HEK293 (cell line): ENCODE data around the gene KCNJ15.

Experiments used
- BCL11A ChIP-seq: fragments of 450-650 bp; formaldehyde crosslinking; IDR thresholded peaks from 2 replicates; pipeline ENCODE4 v1.5.1; 2016; ENCODE audit warnings: low read depth, missing biosample characterization, missing genetic modification characterization
- GLI4 ChIP-seq: fragments of 450-650 bp; formaldehyde crosslinking; IDR thresholded peaks from 2 replicates; pipeline ENCODE4 v1.5.1; 2016; ENCODE audit warnings: missing biosample characterization, missing genetic modification characterization
- KLF10 ChIP-seq: fragments of 450-650 bp; IDR thresholded peaks from 2 replicates; pipeline ENCODE4 v1.5.1; 2018; ENCODE audit warnings: missing biosample characterization, mild to moderate bottlenecking, missing genetic modification characterization
- MEIS1 ChIP-seq: sonication (generic); formaldehyde crosslinking; IDR thresholded peaks from 2 replicates; pipeline ENCODE4 v1.8.1; 2022; ENCODE audit warnings: missing genetic modification reagents, mild to moderate bottlenecking, borderline replicate concordance
- TRIM28 ChIP-seq: IDR thresholded peaks from 2 replicates; pipeline ENCODE4 v1.6.1; 2011; ENCODE audit warnings: low read length, control low read depth, borderline replicate concordance
- ZBTB48 ChIP-seq: fragments of 450-650 bp; formaldehyde crosslinking; IDR thresholded peaks from 2 replicates; pipeline ENCODE4 v1.5.1; 2016; ENCODE audit warnings: missing biosample characterization, missing genetic modification characterization
- ZBTB8A ChIP-seq: fragments of 450-650 bp; formaldehyde crosslinking; IDR thresholded peaks from 2 replicates; pipeline ENCODE4 v1.5.1; 2016; ENCODE audit warnings: missing biosample characterization, missing genetic modification characterization
- ZNF10 ChIP-seq: fragments of 450-650 bp; formaldehyde crosslinking; IDR thresholded peaks from 2 replicates; pipeline ENCODE4 v1.5.1; 2017; ENCODE audit warnings: missing biosample characterization, missing genetic modification characterization
- ZNF114 ChIP-seq: fragments of 450-650 bp; formaldehyde crosslinking; IDR thresholded peaks from 2 replicates; pipeline ENCODE4 v1.5.0; 2017; ENCODE audit warnings: missing biosample characterization, missing genetic modification characterization
- ZNF132 ChIP-seq: fragments of 450-650 bp; formaldehyde crosslinking; IDR thresholded peaks from 2 replicates; pipeline ENCODE4 v1.5.1; 2017; ENCODE audit warnings: missing biosample characterization, missing genetic modification characterization, borderline replicate concordance
- ZNF2 ChIP-seq: fragments of 450-650 bp; formaldehyde crosslinking; IDR thresholded peaks from 2 replicates; pipeline ENCODE4 v1.5.1; 2016; ENCODE audit warnings: missing biosample characterization, missing genetic modification characterization
- ZNF473 ChIP-seq: fragments of 450-650 bp; formaldehyde crosslinking; IDR thresholded peaks from 2 replicates; pipeline ENCODE4 v1.5.1; 2017; ENCODE audit warnings: missing biosample characterization, missing genetic modification characterization
- ZNF514 ChIP-seq: fragments of 450-650 bp; formaldehyde crosslinking; IDR thresholded peaks from 2 replicates; pipeline ENCODE4 v1.5.1; 2016; ENCODE audit warnings: missing biosample characterization, missing genetic modification characterization
- ZNF529 ChIP-seq: fragments of 450-650 bp; formaldehyde crosslinking; IDR thresholded peaks from 2 replicates; pipeline ENCODE4 v1.5.1; 2017; ENCODE audit warnings: missing genetic modification characterization, missing biosample characterization; ENCODE audit not compliant: insufficient replicate concordance
- ZNF555 ChIP-seq: fragments of 450-650 bp; formaldehyde crosslinking; conservative IDR thresholded peaks from 2 replicates; pipeline ENCODE4 v1.5.1; 2017; ENCODE audit warnings: missing biosample characterization, mild to moderate bottlenecking, missing genetic modification characterization, inconsistent platforms
- ZNF558 ChIP-seq: fragments of 450-650 bp; formaldehyde crosslinking; IDR thresholded peaks from 2 replicates; pipeline ENCODE4 v1.5.1; 2016; ENCODE audit warnings: missing biosample characterization, missing genetic modification characterization
- ZNF621 ChIP-seq: fragments of 450-650 bp; formaldehyde crosslinking; IDR thresholded peaks from 2 replicates; pipeline ENCODE4 v1.5.1; 2017; ENCODE audit warnings: missing biosample characterization, missing genetic modification characterization
- ZNF623 ChIP-seq: fragments of 450-650 bp; formaldehyde crosslinking; IDR thresholded peaks from 2 replicates; pipeline ENCODE4 v1.5.1; 2016; ENCODE audit warnings: missing biosample characterization, missing genetic modification characterization
- ZNF645 ChIP-seq: fragments of 450-650 bp; formaldehyde crosslinking; IDR thresholded peaks from 2 replicates; pipeline ENCODE4; 2016; ENCODE audit warnings: missing biosample characterization, missing genetic modification characterization
- ZNF76 ChIP-seq: fragments of 450-650 bp; formaldehyde crosslinking; IDR thresholded peaks from 2 replicates; pipeline ENCODE4; 2016; ENCODE audit warnings: low read depth, missing biosample characterization, missing genetic modification characterization, borderline replicate concordance
- ZNF768 ChIP-seq: fragments of 450-650 bp; formaldehyde crosslinking; IDR thresholded peaks from 2 replicates; pipeline ENCODE4 v1.5.1; 2018; ENCODE audit warnings: missing biosample characterization, mild to moderate bottlenecking, missing genetic modification characterization
- ZNF791 ChIP-seq: fragments of 450-650 bp; formaldehyde crosslinking; IDR thresholded peaks from 2 replicates; pipeline ENCODE4 v1.5.1; 2016; ENCODE audit warnings: missing biosample characterization, missing genetic modification characterization
- ZSCAN16 ChIP-seq: fragments of 450-650 bp; formaldehyde crosslinking; IDR thresholded peaks from 2 replicates; pipeline ENCODE4 v1.5.1; 2016; ENCODE audit warnings: missing biosample characterization, missing genetic modification characterization
- TF ChIP-seq, protein P1 (sequence below): fragments of 450-650 bp; formaldehyde crosslinking; IDR thresholded peaks from 2 replicates; pipeline ENCODE4 v1.5.1; 2016; ENCODE audit warnings: missing biosample characterization, missing genetic modification characterization, borderline replicate concordance
- TF ChIP-seq, protein P2 (sequence below): fragments of 450-650 bp; formaldehyde crosslinking; IDR thresholded peaks from 2 replicates; pipeline ENCODE4 v1.5.1; 2016; ENCODE audit warnings: missing biosample characterization, missing genetic modification characterization
- TF ChIP-seq, protein P3 (sequence below): fragments of 450-650 bp; formaldehyde crosslinking; IDR thresholded peaks from 2 replicates; pipeline ENCODE4 v1.5.1; 2016; ENCODE audit warnings: missing biosample characterization, missing genetic modification characterization
- TF ChIP-seq, protein P4 (sequence below): fragments of 450-650 bp; formaldehyde crosslinking; IDR thresholded peaks from 2 replicates; pipeline ENCODE4 v1.5.1; 2016; ENCODE audit warnings: missing biosample characterization, missing genetic modification characterization

Gene KCNJ15

GRCh38 chr21:38349111-38349746 is 92.4 kb downstream of the KCNJ15 start (continued):
- TF ChIP-seq, protein P1, sequence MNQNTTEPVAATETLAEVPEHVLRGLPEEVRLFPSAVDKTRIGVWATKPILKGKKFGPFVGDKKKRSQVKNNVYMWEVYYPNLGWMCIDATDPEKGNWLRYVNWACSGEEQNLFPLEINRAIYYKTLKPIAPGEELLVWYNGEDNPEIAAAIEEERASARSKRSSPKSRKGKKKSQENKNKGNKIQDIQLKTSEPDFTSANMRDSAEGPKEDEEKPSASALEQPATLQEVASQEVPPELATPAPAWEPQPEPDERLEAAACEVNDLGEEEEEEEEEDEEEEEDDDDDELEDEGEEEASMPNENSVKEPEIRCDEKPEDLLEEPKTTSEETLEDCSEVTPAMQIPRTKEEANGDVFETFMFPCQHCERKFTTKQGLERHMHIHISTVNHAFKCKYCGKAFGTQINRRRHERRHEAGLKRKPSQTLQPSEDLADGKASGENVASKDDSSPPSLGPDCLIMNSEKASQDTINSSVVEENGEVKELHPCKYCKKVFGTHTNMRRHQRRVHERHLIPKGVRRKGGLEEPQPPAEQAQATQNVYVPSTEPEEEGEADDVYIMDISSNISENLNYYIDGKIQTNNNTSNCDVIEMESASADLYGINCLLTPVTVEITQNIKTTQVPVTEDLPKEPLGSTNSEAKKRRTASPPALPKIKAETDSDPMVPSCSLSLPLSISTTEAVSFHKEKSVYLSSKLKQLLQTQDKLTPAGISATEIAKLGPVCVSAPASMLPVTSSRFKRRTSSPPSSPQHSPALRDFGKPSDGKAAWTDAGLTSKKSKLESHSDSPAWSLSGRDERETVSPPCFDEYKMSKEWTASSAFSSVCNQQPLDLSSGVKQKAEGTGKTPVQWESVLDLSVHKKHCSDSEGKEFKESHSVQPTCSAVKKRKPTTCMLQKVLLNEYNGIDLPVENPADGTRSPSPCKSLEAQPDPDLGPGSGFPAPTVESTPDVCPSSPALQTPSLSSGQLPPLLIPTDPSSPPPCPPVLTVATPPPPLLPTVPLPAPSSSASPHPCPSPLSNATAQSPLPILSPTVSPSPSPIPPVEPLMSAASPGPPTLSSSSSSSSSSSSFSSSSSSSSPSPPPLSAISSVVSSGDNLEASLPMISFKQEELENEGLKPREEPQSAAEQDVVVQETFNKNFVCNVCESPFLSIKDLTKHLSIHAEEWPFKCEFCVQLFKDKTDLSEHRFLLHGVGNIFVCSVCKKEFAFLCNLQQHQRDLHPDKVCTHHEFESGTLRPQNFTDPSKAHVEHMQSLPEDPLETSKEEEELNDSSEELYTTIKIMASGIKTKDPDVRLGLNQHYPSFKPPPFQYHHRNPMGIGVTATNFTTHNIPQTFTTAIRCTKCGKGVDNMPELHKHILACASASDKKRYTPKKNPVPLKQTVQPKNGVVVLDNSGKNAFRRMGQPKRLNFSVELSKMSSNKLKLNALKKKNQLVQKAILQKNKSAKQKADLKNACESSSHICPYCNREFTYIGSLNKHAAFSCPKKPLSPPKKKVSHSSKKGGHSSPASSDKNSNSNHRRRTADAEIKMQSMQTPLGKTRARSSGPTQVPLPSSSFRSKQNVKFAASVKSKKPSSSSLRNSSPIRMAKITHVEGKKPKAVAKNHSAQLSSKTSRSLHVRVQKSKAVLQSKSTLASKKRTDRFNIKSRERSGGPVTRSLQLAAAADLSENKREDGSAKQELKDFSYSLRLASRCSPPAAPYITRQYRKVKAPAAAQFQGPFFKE = no peak
- TF ChIP-seq ZSCAN16 (tag by site-specific recombination) (no peak), KLF10 (tag by site-specific recombination) (0 out of 2 replicates have a peak, but pooled peaks have one; percentile 38), ZNF555 (tag by site-specific recombination) (no peak; the same call in 1 of the 2 replicates), ZNF623 (no peak), ZNF621 (tag by site-specific recombination) (no peak), ZNF558 (tag by site-specific recombination) (no peak), ZBTB8A (tag by site-specific recombination) (no peak), ZNF529 (peak; percentile 49), TRIM28 (no peak), ZNF473 (tag by site-specific recombination) (no peak), ZNF132 (tag by site-specific recombination) (no peak), ZNF10 (tag by site-specific recombination) (peak; percentile 57), ZBTB48 (peak; percentile 49; the same call in 1 of the 2 replicates), MEIS1 (CRISPR knock-in tag) (no peak), ZNF114 (tag by site-specific recombination) (no peak), ZNF645 (no peak), ZNF2 (no peak), GLI4 (tag by site-specific recombination) (no peak), ZNF76 (tag by site-specific recombination) (no peak), ZNF791 (tag by site-specific recombination) (no peak), BCL11A (tag by site-specific recombination) (peak; percentile 89), ZNF514 (tag by site-specific recombination) (no peak), ZNF768 (no peak)
- TF ChIP-seq, protein P2, sequence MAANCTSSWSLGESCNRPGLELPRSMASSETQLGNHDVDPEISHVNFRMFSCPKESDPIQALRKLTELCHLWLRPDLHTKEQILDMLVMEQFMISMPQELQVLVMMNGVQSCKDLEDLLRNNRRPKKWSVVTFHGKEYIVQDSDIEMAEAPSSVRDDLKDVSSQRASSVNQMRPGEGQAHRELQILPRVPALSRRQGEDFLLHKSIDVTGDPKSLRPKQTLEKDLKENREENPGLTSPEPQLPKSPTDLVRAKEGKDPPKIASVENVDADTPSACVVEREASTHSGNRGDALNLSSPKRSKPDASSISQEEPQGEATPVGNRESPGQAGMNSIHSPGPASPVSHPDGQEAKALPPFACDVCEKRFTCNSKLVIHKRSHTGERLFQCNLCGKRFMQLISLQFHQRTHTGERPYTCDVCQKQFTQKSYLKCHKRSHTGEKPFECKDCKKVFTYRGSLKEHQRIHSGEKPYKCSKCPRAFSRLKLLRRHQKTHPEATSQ (tag by site-specific recombination) = no peak
- TF ChIP-seq, protein P3, sequence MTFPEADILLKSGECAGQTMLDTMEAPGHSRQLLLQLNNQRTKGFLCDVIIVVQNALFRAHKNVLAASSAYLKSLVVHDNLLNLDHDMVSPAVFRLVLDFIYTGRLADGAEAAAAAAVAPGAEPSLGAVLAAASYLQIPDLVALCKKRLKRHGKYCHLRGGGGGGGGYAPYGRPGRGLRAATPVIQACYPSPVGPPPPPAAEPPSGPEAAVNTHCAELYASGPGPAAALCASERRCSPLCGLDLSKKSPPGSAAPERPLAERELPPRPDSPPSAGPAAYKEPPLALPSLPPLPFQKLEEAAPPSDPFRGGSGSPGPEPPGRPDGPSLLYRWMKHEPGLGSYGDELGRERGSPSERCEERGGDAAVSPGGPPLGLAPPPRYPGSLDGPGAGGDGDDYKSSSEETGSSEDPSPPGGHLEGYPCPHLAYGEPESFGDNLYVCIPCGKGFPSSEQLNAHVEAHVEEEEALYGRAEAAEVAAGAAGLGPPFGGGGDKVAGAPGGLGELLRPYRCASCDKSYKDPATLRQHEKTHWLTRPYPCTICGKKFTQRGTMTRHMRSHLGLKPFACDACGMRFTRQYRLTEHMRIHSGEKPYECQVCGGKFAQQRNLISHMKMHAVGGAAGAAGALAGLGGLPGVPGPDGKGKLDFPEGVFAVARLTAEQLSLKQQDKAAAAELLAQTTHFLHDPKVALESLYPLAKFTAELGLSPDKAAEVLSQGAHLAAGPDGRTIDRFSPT = no peak
- TF ChIP-seq, protein P4, sequence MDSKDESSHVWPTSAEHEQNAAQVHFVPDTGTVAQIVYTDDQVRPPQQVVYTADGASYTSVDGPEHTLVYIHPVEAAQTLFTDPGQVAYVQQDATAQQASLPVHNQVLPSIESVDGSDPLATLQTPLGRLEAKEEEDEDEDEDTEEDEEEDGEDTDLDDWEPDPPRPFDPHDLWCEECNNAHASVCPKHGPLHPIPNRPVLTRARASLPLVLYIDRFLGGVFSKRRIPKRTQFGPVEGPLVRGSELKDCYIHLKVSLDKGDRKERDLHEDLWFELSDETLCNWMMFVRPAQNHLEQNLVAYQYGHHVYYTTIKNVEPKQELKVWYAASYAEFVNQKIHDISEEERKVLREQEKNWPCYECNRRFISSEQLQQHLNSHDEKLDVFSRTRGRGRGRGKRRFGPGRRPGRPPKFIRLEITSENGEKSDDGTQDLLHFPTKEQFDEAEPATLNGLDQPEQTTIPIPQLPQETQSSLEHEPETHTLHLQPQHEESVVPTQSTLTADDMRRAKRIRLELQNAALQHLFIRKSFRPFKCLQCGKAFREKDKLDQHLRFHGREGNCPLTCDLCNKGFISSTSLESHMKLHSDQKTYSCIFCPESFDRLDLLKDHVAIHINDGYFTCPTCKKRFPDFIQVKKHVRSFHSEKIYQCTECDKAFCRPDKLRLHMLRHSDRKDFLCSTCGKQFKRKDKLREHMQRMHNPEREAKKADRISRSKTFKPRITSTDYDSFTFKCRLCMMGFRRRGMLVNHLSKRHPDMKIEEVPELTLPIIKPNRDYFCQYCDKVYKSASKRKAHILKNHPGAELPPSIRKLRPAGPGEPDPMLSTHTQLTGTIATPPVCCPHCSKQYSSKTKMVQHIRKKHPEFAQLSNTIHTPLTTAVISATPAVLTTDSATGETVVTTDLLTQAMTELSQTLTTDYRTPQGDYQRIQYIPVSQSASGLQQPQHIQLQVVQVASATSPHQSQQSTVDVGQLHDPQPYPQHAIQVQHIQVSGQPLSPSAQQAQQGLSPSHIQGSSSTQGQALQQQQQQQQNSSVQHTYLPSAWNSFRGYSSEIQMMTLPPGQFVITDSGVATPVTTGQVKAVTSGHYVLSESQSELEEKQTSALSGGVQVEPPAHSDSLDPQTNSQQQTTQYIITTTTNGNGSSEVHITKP (tag by site-specific recombination) = peak; percentile 82
